ENCODE data around the gene RICTOR.

DNA sequence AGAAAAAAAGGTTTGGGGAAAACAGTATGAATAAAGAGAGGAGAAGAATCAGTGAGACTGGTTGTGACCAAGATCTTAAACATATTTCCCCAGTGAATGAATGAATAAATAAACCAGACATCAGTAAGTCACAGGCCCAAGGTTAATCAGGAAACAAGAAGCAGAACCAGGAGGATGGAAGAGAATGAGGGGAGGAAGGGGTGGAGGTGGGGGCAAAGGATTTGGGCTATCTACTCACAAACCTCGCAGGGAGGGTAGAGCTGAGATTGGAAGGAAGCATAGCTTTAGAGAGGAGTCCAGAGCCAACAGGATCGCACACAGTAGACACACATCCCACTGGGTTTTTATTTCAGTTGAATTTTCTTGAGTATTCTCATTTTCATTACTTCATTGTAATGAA lies 47.7 kb upstream of the RICTOR start:
- no peak for TF ChIP-seq POLR2A (IDR thresholded peaks at IDR 0.05)
- TF ChIP-seq EP300 (IDR thresholded peaks at IDR 0.05) = no peak

Measured in ovary (tissue), 1 donor.